Caco-2 (cell line): ENCODE measurements around the gene MED13L. TPM values are rescaled to one million over a fixed set of nuclear protein-coding genes. Genes with fewer than 3 reads are reported as not detected.

Experiments
- BruUV-seq: library from RNA; stranded (reverse); fragments of 400-500 nt; replicated peaks from 2 replicates; lab custom pipeline; 2021; lab: Mats Ljungman, UMichigan
- CTCF ChIA-PET: fragments of 300-600 bp; sonication (Branson Sonifier 250); formaldehyde crosslinking; loops from one replicate; lab custom pipeline; 2022; ENCODE audit warnings: antibody characterized with exemption; lab: Charles Lee
- POLR2A ChIA-PET: fragments of 300-600 bp; sonication (Branson Sonifier 250); formaldehyde crosslinking; loops from one replicate; lab custom pipeline; 2022; ENCODE audit warnings: antibody characterized with exemption; lab: Charles Lee
- DNase-seq, 2 experiments: peaks; one replicate each; pipeline versions ENCODE4 v3.0.0 to v3.0.0-alpha.2; 2020 to 2022
- H3K27me3 ChIP-seq: replicated peaks from 2 replicates; pipeline ENCODE4 v1.6.0; 2011; ENCODE audit warnings: low read length; ENCODE audit not compliant: control insufficient read depth, insufficient read depth
- H3K36me3 ChIP-seq: 2 replicates; pipeline ENCODE4 v1.5.1; 2011; ENCODE audit warnings: low read length; ENCODE audit not compliant: control insufficient read depth, insufficient read depth
- H3K4me1 ChIP-seq: fragments of 250-450 bp; sonication (Bioruptor Pico); 2 replicates; pipeline ENCODE4 v1.5.1; 2020; ENCODE audit warnings: mild to moderate bottlenecking
- H3K4me3 ChIP-seq: 2 replicates; pipeline ENCODE4 v1.5.1; 2011; ENCODE audit warnings: low read depth, mild to moderate bottlenecking, control low read depth, low read length
- H3K9me3 ChIP-seq: fragments of 250-450 bp; sonication (Bioruptor Pico); 2 replicates; pipeline ENCODE4 v1.5.1; 2020; ENCODE audit warnings: mild to moderate bottlenecking, moderate library complexity
- H3K27ac Mint-ChIP-seq: one replicate; pipeline ENCODE4 v1.8.0; 2022; ENCODE audit warnings: mixed read lengths; ENCODE audit not compliant: unreplicated experiment
- H3K27me3 Mint-ChIP-seq: one replicate; pipeline ENCODE4 v1.8.0; 2022; ENCODE audit warnings: mixed read lengths; ENCODE audit not compliant: insufficient read depth, unreplicated experiment
- H3K36me3 Mint-ChIP-seq: one replicate; pipeline ENCODE4 v1.8.0; 2022; ENCODE audit warnings: mild to moderate bottlenecking, mixed read lengths; ENCODE audit not compliant: insufficient read depth, unreplicated experiment
- H3K4me1 Mint-ChIP-seq: one replicate; pipeline ENCODE4 v1.8.0; 2022; ENCODE audit warnings: low read depth, mixed read lengths; ENCODE audit not compliant: unreplicated experiment
- H3K4me3 Mint-ChIP-seq: one replicate; pipeline ENCODE4 v1.8.0; 2022; ENCODE audit warnings: mild to moderate bottlenecking, moderate library complexity, mixed read lengths; ENCODE audit not compliant: unreplicated experiment
- H3K9me3 Mint-ChIP-seq: one replicate; pipeline ENCODE4 v1.8.0; 2022; ENCODE audit warnings: mixed read lengths; ENCODE audit not compliant: unreplicated experiment
- intact Hi-C: fragments of 100-400 bp; cut with micrococcal nuclease; formaldehyde crosslinking; loops from one replicate; pipeline ENCODE4 v1.10.0; 2022; ENCODE audit not compliant: unreplicated experiment
- total RNA-seq: library from RNA; stranded (reverse); gene quantifications from 2 replicates; pipeline ENCODE4 v1.2.3, GENCODE V29; 2022
- TF ChIP-seq, protein P1 (sequence below), 2 experiments: fragments of 200-600 bp in 1 of 2; IDR thresholded peaks; 1 replicate in 1 of 2; 2 replicates in 1 of 2; pipeline versions ENCODE4 v1.5.1 to v1.8.0; 2011 to 2022; ENCODE audit warnings: antibody characterized with exemption in 1 of 2, control low read depth in 1 of 2, inconsistent platforms in 1 of 2, low read depth in 1 of 2, low read length in 1 of 2, mild to moderate bottlenecking in 1 of 2, moderate library complexity in 1 of 2; ENCODE audit not compliant: insufficient read depth in 1 of 2, severe bottlenecking in 1 of 2, unreplicated experiment in 1 of 2

MED13L gene
- total RNA-seq, 1 experiment from 2014 or later: 160 TPM

DNA sequence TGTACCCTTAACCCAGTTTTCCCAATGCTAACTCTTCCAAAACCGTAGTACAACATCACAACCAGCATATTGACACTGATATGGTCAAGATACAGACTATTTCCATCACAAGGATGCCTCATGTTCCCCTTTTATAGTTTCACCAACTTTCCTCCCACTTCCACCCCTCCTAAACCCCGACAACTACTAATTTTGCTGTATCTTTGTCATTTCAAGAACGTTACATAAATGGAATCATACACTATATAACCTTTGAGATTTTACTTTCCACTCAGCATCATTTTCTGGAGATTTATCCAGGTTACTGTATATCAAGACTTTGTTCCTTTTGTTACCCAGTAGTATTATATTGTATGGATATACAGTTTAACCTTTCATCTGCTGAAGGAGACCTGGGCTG is 88.9 kb downstream of the MED13L start:
- no peak overlapping the region for H3K4me3 ChIP-seq
- intact Hi-C loops: no loop called here
- Mint-ChIP-seq H3K4me3 (no peak overlapping the region), H3K36me3 (peaks cover 4% of the 10 kb centered on the region), H3K9me3 (no peaks in the 10 kb centered on the region), H3K27ac (no peak overlapping the region), H3K4me1 (peaks cover 24% of the 10 kb centered on the region), H3K27me3 (no peaks in the 10 kb centered on the region)
- TF ChIP-seq, protein P1, sequence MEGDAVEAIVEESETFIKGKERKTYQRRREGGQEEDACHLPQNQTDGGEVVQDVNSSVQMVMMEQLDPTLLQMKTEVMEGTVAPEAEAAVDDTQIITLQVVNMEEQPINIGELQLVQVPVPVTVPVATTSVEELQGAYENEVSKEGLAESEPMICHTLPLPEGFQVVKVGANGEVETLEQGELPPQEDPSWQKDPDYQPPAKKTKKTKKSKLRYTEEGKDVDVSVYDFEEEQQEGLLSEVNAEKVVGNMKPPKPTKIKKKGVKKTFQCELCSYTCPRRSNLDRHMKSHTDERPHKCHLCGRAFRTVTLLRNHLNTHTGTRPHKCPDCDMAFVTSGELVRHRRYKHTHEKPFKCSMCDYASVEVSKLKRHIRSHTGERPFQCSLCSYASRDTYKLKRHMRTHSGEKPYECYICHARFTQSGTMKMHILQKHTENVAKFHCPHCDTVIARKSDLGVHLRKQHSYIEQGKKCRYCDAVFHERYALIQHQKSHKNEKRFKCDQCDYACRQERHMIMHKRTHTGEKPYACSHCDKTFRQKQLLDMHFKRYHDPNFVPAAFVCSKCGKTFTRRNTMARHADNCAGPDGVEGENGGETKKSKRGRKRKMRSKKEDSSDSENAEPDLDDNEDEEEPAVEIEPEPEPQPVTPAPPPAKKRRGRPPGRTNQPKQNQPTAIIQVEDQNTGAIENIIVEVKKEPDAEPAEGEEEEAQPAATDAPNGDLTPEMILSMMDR (IDR thresholded peaks at IDR 0.05; ENCODE audit: insufficient read depth in 1 of 2, low read depth in 1 of 2, low read length in 1 of 2, severe bottlenecking in 1 of 2, unreplicated experiment in 1 of 2): no peak
- H3K27me3 ChIP-seq: no peaks in the 10 kb centered on the region
- H3K36me3 ChIP-seq: no peaks in the 10 kb centered on the region
- DNase-seq: no peak
- no peaks in the 10 kb centered on the region for H3K9me3 ChIP-seq
- BruUV-seq: no TSS peak
- ChIA-PET CTCF (no interaction called here), POLR2A (no interaction called here)
- peaks cover 44% of the 10 kb centered on the region for H3K4me1 ChIP-seq

DNA sequence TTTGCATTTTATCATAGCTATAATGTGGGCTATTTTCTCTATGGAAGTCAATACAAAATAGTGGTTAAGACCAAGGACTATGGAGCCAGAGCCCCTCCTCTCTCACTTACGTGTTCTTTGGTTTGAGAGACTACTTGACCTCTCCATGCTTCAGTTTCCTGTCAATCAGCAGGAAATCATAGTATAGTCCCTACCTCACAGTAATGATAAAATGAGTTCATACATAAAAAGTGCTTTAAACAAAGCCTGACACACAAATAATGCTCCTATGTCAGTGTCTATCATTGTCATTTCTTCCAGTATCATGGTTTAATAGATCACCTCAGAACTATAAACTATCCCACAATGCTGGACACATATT is 90.4 kb downstream of the MED13L start:
- Mint-ChIP-seq H3K36me3 (peaks cover 2% of the 10 kb centered on the region), H3K27ac (no peak overlapping the region), H3K9me3 (no peaks in the 10 kb centered on the region), H3K4me1 (peaks cover 33% of the 10 kb centered on the region), H3K4me3 (no peak overlapping the region), H3K27me3 (no peaks in the 10 kb centered on the region)
- ChIA-PET CTCF (no interaction called here), POLR2A (no interaction called here)
- no peaks in the 10 kb centered on the region for H3K27me3 ChIP-seq
- no peak overlapping the region for H3K4me3 ChIP-seq
- TF ChIP-seq, protein P1 (IDR thresholded peaks at IDR 0.05; ENCODE audit: insufficient read depth in 1 of 2, low read depth in 1 of 2, low read length in 1 of 2, severe bottlenecking in 1 of 2, unreplicated experiment in 1 of 2): no peak
- peaks cover 59% of the 10 kb centered on the region for H3K4me1 ChIP-seq
- no peaks in the 10 kb centered on the region for H3K9me3 ChIP-seq
- no peak for DNase-seq
- BruUV-seq: no TSS peak
- intact Hi-C loops: no loop called here
- no peaks in the 10 kb centered on the region for H3K36me3 ChIP-seq

DNA sequence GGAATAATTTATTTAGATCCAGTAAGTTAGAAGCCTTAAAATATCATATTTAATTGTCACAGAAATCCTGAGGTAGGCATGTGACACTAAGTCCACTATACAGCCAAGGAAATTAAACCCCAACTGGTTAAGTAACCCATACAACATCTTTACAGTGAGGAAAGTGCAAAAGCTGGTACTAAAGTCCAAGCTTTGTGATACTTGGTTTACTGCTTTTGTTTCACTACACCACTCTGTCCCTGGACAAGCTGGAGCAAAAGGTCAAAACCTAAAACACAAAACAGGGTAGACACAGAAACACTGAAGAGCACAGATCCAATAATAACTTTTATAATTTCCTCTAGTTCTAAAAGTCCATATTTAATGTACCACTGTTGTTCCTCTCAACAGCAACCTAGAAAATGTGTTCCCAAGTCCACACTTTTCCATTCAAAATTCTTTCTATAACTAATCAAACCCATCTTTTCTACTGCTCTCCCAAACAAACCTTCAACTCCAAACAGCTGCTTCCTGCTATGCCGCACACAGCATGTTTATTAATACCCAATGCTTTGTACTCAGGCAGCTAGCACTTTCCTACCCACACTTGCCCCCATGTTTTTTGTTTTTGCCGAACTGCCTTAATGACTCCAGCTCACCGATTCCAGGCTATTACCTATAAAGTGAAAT is 90.9 kb downstream of the MED13L start:
- Histone ChIP-seq H3K4me3 (no peak overlapping the region), H3K4me1 (peaks cover 60% of the 10 kb centered on the region), H3K36me3 (no peaks in the 10 kb centered on the region), H3K9me3 (no peaks in the 10 kb centered on the region), H3K27me3 (no peaks in the 10 kb centered on the region)
- POLR2A ChIA-PET: no interaction called here
- Mint-ChIP-seq H3K36me3 (peaks cover 4% of the 10 kb centered on the region), H3K9me3 (no peaks in the 10 kb centered on the region), H3K27ac (no peak overlapping the region), H3K4me3 (no peak overlapping the region), H3K4me1 (peaks cover 37% of the 10 kb centered on the region), H3K27me3 (no peaks in the 10 kb centered on the region)
- TF ChIP-seq, protein P1 (IDR thresholded peaks at IDR 0.05; ENCODE audit: insufficient read depth in 1 of 2, low read depth in 1 of 2, low read length in 1 of 2, severe bottlenecking in 1 of 2, unreplicated experiment in 1 of 2): no peak
- no TSS peak for BruUV-seq
- CTCF ChIA-PET: no interaction called here
- intact Hi-C loops: no loop called here
- DNase-seq: no peak
